ENCODE results near the gene FCSK.

- TF ChIP-seq MAX (IDR thresholded peaks at IDR 0.05), result no peak
- TF ChIP-seq CTCF (IDR thresholded peaks at IDR 0.05; ENCODE audit: control extremely low read depth in 1 of 3, insufficient read depth in 1 of 3, low read depth in 1 of 3, low read length in 3 of 3), result no peak
- TF ChIP-seq CEBPB (IDR thresholded peaks at IDR 0.05; ENCODE audit: low read depth, low read length), result no peak
- no peak for TF ChIP-seq MAFK (IDR thresholded peaks at IDR 0.05; ENCODE audit: low read depth, low read length)
- no peak for TF ChIP-seq EP300 (IDR thresholded peaks at IDR 0.05; ENCODE audit: borderline replicate concordance in 1 of 2, low read depth in 2 of 2, low read length in 2 of 2)
- TF ChIP-seq RAD21 (IDR thresholded peaks at IDR 0.05 in 1 of 2, conservative IDR thresholded peaks at IDR 0.05 in 1 of 2; ENCODE audit: low read depth in 2 of 2, low read length in 2 of 2), result no peak
- TF ChIP-seq PHF8 (conservative IDR thresholded peaks at IDR 0.05; ENCODE audit: low read depth, low read length), result no peak
- TF ChIP-seq JUN (IDR thresholded peaks at IDR 0.05; ENCODE audit: low read depth, low read length), result no peak
- no peak for TF ChIP-seq POLR2A (IDR thresholded peaks at IDR 0.05; ENCODE audit: control extremely low read depth in 1 of 2, low read depth in 2 of 2, low read length in 2 of 2)
- TF ChIP-seq TAF1 (IDR thresholded peaks at IDR 0.05; ENCODE audit: low read depth, low read length), result no peak
- TF ChIP-seq HDAC2 (IDR thresholded peaks at IDR 0.05; ENCODE audit: borderline replicate concordance in 1 of 2, low read depth in 2 of 2, low read length in 2 of 2), result no peak
- no peak for TF ChIP-seq SUZ12 (IDR thresholded peaks at IDR 0.05; ENCODE audit: low read length)
- no peak for TF ChIP-seq ZNF274 (IDR thresholded peaks at IDR 0.05; ENCODE audit: borderline replicate concordance, extremely low read depth, low read length)
- TF ChIP-seq EZH2 (IDR thresholded peaks at IDR 0.05; ENCODE audit: low read depth, low read length, severe bottlenecking), result no peak
Observed at GRCh38 chr16:70432356-70432722, 22.1 kb upstream of the FCSK start.
